GM19455 (cell line): ENCODE measurements around the gene SUCNR1.

Experiments
- ATAC-seq: cut with Tn5 transposase; IDR thresholded peaks from one replicate; pipeline ENCODE4 v1.9.1; 2021; ENCODE audit not compliant: unreplicated experiment

SUCNR1 gene

GRCh38 chr3:151933234-151933853 lies 59.9 kb downstream of the SUCNR1 start:
- ATAC-seq, result no peak
